ENCODE measurements around the gene ANKRD33B. TPM values are rescaled to one million over a fixed set of nuclear protein-coding genes. Genes with fewer than 3 reads are reported as not detected.

The ANKRD33B gene
- total and polyA plus RNA-seq, 2 of the 13 experiments (the other 11 are each of a cell fraction or from before 2014, with no cell fraction given), result 0.02 TPM; not detected in 1

GRCh38 chr5:10591159-10591558 is 27.3 kb downstream of the ANKRD33B start (continued):
- no peak for TF ChIP-seq FOXJ3 (CRISPR knock-in tag; IDR thresholded peaks at IDR 0.05; ENCODE audit: borderline replicate concordance)
- no peak for TF ChIP-seq HHEX (CRISPR knock-in tag; IDR thresholded peaks at IDR 0.05)
- no peak for TF ChIP-seq GLMP (CRISPR knock-in tag; IDR thresholded peaks at IDR 0.05; ENCODE audit: borderline replicate concordance)
- TF ChIP-seq MLX (CRISPR knock-in tag; IDR thresholded peaks at IDR 0.05), result no peak
- no peak for TF ChIP-seq ZSCAN20 (CRISPR knock-in tag; IDR thresholded peaks at IDR 0.05; ENCODE audit: borderline replicate concordance)
- no peak for TF ChIP-seq GABPA (IDR thresholded peaks at IDR 0.05; ENCODE audit: low read depth, low read length)
- no peak for TF ChIP-seq GABPA (CRISPR knock-in tag; IDR thresholded peaks at IDR 0.05; ENCODE audit: low read depth)

- intact Hi-C loops (cut with micrococcal nuclease; ENCODE audit: unreplicated experiment) (no loop called here), in situ Hi-C loops (cut with HindIII; ENCODE audit: extremely low pct_ligation_motif_present, low pct_unique_long_range_greater_than_20kb) (no loop called here)
- WGBS (ENCODE audit: low lambda C conversion rate), result 45% methylated on average over 3 of the region's 3 CpGs
- Histone ChIP-seq H3K4me1 (ENCODE audit: insufficient read depth, low read length) (0 out of 2 replicates have a peak, but pooled peaks cover 16% of the 10 kb centered on the region), H3K9me3 (ENCODE audit: low read length) (no peaks in the 10 kb centered on the region), H3K27me3 (ENCODE audit: control insufficient read depth in 1 of 2, insufficient read depth in 2 of 2, low read length in 2 of 2) (no peaks in the 10 kb centered on the region), H3K27ac (ENCODE audit: extremely low read length, insufficient read depth, low read length) (no peak overlapping the region), H3K9ac (ENCODE audit: insufficient read depth, low read depth, low read length) (no peak overlapping the region), H3K4me3 (replicated peaks in 1 of 3; ENCODE audit: insufficient read depth in 1 of 3, low read depth in 2 of 3, low read length in 3 of 3) (no peak overlapping the region), H3K4me2 (ENCODE audit: low read depth, low read length) (no peak overlapping the region), H4K20me1 (ENCODE audit: insufficient read depth, low read length) (no peaks in the 10 kb centered on the region), H3K36me3 (replicated peaks in 1 of 2; ENCODE audit: control insufficient read depth in 1 of 2, insufficient read depth in 2 of 2, low read length in 2 of 2) (no peaks in the 10 kb centered on the region), H2AFZ (ENCODE audit: low read length) (no peak overlapping the region), H3K79me2 (ENCODE audit: insufficient read depth, low read length) (no peaks in the 10 kb centered on the region)
- ATAC-seq (no peak), DNase-seq (ENCODE audit: low spot score) (no peak), FAIRE-seq (no peak)
- no TSS peak for BruUV-seq (replicated peaks)
- POLR2A ChIA-PET, result no interaction called here
- CTCF ChIA-PET (ENCODE audit: low intra/inter-chr PET ratio, low total read pairs), result no interaction called here
- TF ChIP-seq ZNF619 (CRISPR knock-in tag; IDR thresholded peaks at IDR 0.05) (no peak), JDP2 (CRISPR knock-in tag; IDR thresholded peaks at IDR 0.05; ENCODE audit: borderline replicate concordance) (no peak), TAF15 (IDR thresholded peaks at IDR 0.05; ENCODE audit: low read depth, low read length, poor library complexity, severe bottlenecking) (no peak), ATF4 (CRISPR knock-in tag; IDR thresholded peaks at IDR 0.05) (no peak), NFE2L2 (IDR thresholded peaks at IDR 0.05; ENCODE audit: low read length) (no peak), REXO4 (CRISPR knock-in tag; IDR thresholded peaks at IDR 0.05; ENCODE audit: borderline replicate concordance) (no peak), ZNF501 (CRISPR knock-in tag; IDR thresholded peaks at IDR 0.05) (no peak), BCLAF1 (IDR thresholded peaks at IDR 0.05) (no peak), ZNF350 (CRISPR knock-in tag; IDR thresholded peaks at IDR 0.05; ENCODE audit: borderline replicate concordance, low read depth) (no peak), KDM5B (CRISPR knock-in tag; IDR thresholded peaks at IDR 0.05; ENCODE audit: borderline replicate concordance) (no peak), TRIM24 (CRISPR knock-in tag; IDR thresholded peaks at IDR 0.05) (no peak), SIX4 (CRISPR knock-in tag; IDR thresholded peaks at IDR 0.05) (no peak), ZNF7 (CRISPR knock-in tag; IDR thresholded peaks at IDR 0.05) (no peak), ZFP36L1 (CRISPR knock-in tag; IDR thresholded peaks at IDR 0.05) (no peak)
These were observed 28.1 kb downstream of the ANKRD33B start for GRCh38 chr5:10591966-10592365.
